ENCODE data around the gene RGS16. TPM values are rescaled to one million over a fixed set of nuclear protein-coding genes. Genes with fewer than 3 reads are reported as not detected.

RGS16 gene
- total RNA-seq, 1 donor from 2014 or later = 0.81 TPM

- no peak overlapping the region for H3K4me3 ChIP-seq (ENCODE audit: low read depth, low read length)
- TF ChIP-seq, protein P1, sequence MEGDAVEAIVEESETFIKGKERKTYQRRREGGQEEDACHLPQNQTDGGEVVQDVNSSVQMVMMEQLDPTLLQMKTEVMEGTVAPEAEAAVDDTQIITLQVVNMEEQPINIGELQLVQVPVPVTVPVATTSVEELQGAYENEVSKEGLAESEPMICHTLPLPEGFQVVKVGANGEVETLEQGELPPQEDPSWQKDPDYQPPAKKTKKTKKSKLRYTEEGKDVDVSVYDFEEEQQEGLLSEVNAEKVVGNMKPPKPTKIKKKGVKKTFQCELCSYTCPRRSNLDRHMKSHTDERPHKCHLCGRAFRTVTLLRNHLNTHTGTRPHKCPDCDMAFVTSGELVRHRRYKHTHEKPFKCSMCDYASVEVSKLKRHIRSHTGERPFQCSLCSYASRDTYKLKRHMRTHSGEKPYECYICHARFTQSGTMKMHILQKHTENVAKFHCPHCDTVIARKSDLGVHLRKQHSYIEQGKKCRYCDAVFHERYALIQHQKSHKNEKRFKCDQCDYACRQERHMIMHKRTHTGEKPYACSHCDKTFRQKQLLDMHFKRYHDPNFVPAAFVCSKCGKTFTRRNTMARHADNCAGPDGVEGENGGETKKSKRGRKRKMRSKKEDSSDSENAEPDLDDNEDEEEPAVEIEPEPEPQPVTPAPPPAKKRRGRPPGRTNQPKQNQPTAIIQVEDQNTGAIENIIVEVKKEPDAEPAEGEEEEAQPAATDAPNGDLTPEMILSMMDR (conservative IDR thresholded peaks at IDR 0.05; ENCODE audit: low read depth, low read length) = no peak
- no peak for DNase-seq (ENCODE audit: low read depth)
These were observed 21.7 kb upstream of the RGS16 start for GRCh38 chr1:182625719-182626504.

DNA sequence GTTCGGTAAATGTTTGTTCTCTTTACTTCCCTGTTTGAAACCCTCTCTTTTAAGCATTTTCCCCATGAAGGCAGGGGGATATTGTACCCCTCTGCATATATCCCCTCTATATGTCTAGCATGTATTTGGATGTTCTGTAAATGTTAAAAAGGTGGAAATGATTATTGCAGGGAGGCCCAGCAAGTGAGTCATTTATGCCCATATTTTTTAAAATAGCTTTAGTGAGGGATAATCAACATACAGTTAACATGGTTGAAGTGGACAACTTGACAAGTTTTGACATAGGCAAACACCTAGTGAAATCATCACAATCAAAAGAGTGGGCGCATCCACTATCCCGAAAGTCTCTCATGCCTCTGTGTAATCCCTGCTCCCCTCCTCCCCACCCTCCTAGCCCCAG lies 20.8 kb upstream of the RGS16 start:
- no peak overlapping the region for H3K4me3 ChIP-seq (ENCODE audit: low read depth, low read length)
- TF ChIP-seq, protein P1 (conservative IDR thresholded peaks at IDR 0.05; ENCODE audit: low read depth, low read length) = no peak
- no peak for DNase-seq (ENCODE audit: low read depth)

GRCh38 chr1:182624577-182624976 lies 20.4 kb upstream of the RGS16 start:
- no peak for DNase-seq (ENCODE audit: low read depth)
- no peak overlapping the region for H3K4me3 ChIP-seq (ENCODE audit: low read depth, low read length)
- TF ChIP-seq, protein P1 (conservative IDR thresholded peaks at IDR 0.05; ENCODE audit: low read depth, low read length) = no peak

GRCh38 chr1:182622901-182623528 lies 18.8 kb upstream of the RGS16 start:
- no peak overlapping the region for H3K4me3 ChIP-seq (ENCODE audit: low read depth, low read length)
- TF ChIP-seq, protein P1 (conservative IDR thresholded peaks at IDR 0.05; ENCODE audit: low read depth, low read length) = no peak
- no peak for DNase-seq (ENCODE audit: low read depth)

GRCh38 chr1:182621906-182622305 lies 17.7 kb upstream of the RGS16 start:
- no peak overlapping the region for H3K4me3 ChIP-seq (ENCODE audit: low read depth, low read length)
- DNase-seq (ENCODE audit: low read depth) = no peak
- TF ChIP-seq, protein P1 (conservative IDR thresholded peaks at IDR 0.05; ENCODE audit: low read depth, low read length) = no peak

DNA sequence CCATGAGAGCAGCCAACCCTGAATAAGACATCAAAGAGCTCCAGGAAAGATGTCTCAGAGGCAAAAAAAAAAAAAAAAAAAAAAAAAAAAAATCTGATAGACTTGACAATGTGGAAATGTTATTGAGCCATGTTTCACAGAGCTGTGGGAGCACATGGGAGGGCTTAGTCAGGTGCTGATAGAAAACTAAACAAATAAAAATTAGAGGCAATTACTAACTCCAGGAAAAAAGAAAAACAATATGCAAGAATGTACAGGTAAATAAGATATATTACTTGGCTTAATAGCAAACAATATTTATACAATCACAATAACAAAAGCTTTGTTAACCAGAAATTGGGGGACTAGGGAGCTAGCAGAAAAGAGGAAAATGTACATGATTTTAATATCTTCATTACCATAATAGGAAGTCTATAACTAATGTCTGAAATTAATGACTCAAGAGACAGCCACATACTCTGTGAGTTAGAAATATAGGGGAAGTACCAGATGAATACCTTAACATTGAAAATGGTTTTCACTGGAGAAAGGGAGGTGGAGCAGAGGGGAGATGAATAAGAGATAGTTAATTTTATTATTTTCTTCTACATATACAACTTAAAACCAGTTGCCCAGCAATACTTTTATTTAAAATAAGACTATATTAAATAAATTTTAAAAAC lies 16.9 kb upstream of the RGS16 start:
- TF ChIP-seq, protein P1 (conservative IDR thresholded peaks at IDR 0.05; ENCODE audit: low read depth, low read length) = no peak
- DNase-seq (ENCODE audit: low read depth) = no peak
- H3K4me3 ChIP-seq (ENCODE audit: low read depth, low read length) = no peak overlapping the region

All from epithelial cell of proximal tubule (primary cell).